OCI-LY7 (cell line): ENCODE measurements around the gene NSUN4.
"Not testable (repeated sequence)": the region's sequence is repeated elsewhere in the genome, so short reads cannot be mapped to it uniquely, and the experiment has no call there.

Experiments used
- EZH2phosphoT487 ChIP-seq: fragments of 200-600 bp; sonication (generic); IDR thresholded peaks from 2 replicates; pipeline ENCODE4 v1.6.1; 2018; ENCODE audit warnings: low read depth, borderline replicate concordance, mild to moderate bottlenecking, mixed run types, antibody characterized with exemption, low read length, moderate library complexity, mixed read lengths
- TF ChIP-seq, protein P1 (sequence below): fragments of 200-600 bp; sonication (generic); conservative IDR thresholded peaks from 2 replicates; pipeline ENCODE4 v1.5.1; 2014; ENCODE audit warnings: mild to moderate bottlenecking, antibody characterized with exemption, low read length, moderate library complexity, mixed read lengths

DNA sequence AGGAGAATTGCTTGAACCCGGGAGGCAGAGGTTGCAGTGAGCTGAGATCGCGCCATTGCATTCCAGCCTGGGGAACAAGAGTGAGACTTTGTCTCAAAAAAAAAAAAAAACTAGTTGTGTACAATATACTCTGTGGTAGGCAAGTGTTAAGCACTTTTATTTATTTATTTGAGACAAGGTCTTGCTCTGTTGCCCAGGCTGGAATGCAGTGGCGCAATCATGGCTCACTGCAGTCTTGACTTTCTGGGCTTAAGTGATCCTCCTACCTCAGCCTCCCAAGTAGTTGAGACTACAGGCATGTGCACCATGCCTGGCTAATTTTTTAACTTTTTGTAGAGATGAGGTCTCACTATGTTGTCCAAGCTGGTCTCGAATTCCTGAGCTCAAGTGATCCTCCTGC, 15.3 kb downstream of the NSUN4 start:
- TF ChIP-seq, protein P1, sequence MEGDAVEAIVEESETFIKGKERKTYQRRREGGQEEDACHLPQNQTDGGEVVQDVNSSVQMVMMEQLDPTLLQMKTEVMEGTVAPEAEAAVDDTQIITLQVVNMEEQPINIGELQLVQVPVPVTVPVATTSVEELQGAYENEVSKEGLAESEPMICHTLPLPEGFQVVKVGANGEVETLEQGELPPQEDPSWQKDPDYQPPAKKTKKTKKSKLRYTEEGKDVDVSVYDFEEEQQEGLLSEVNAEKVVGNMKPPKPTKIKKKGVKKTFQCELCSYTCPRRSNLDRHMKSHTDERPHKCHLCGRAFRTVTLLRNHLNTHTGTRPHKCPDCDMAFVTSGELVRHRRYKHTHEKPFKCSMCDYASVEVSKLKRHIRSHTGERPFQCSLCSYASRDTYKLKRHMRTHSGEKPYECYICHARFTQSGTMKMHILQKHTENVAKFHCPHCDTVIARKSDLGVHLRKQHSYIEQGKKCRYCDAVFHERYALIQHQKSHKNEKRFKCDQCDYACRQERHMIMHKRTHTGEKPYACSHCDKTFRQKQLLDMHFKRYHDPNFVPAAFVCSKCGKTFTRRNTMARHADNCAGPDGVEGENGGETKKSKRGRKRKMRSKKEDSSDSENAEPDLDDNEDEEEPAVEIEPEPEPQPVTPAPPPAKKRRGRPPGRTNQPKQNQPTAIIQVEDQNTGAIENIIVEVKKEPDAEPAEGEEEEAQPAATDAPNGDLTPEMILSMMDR: not testable (repeated sequence)
- TF ChIP-seq EZH2phosphoT487: not testable (repeated sequence)
